Right renal pelvis (tissue), 4 donors: ENCODE measurements around the gene CARS2. TPM values are rescaled to one million over a fixed set of nuclear protein-coding genes. Genes with fewer than 3 reads are reported as not detected.
"Not testable (repeated sequence)": the region's sequence is repeated elsewhere in the genome, so short reads cannot be mapped to it uniquely, and the experiment has no call there.

ENCODE experiments used
- DNase-seq, 4 donors: peaks; one replicate each; pipeline ENCODE4 v3.0.0-alpha.2; 2013; ENCODE audit warnings: low read depth in 4 of 4, low spot score in 3 of 4, missing footprints in 1 of 4
- polyA plus RNA-seq, 4 donors: library from polyadenylated mRNA; unstranded; fragments of 120-200 nt; gene quantifications; one replicate each; pipeline ENCODE4 v1.2.1, GENCODE V29; 2013; ENCODE audit not compliant: insufficient read length in 4 of 4

CARS2 gene
- polyA plus RNA-seq, 4 donors = 59.5 to 67.8 (median 63.3) TPM

GRCh38 chr13:110658218-110658911 lies 47.6 kb downstream of the CARS2 start:
- not testable (repeated sequence) for DNase-seq

- DNase-seq = no peak
Measured at GRCh38 chr13:110657196-110657595, 48.7 kb downstream of the CARS2 start.

GRCh38 chr13:110653851-110654250 lies 52.1 kb downstream of the CARS2 start:
- DNase-seq = no peak

GRCh38 chr13:110653271-110653670 lies 52.6 kb downstream of the CARS2 start:
- DNase-seq = no peak

- DNase-seq = no peak
Measured at GRCh38 chr13:110652764-110653163, 53.2 kb downstream of the CARS2 start.

GRCh38 chr13:110652231-110652730 lies 53.6 kb downstream of the CARS2 start:
- DNase-seq = no peak

GRCh38 chr13:110651726-110652230 lies 54.1 kb downstream of the CARS2 start:
- no peak for DNase-seq

GRCh38 chr13:110651271-110651670 lies 54.6 kb downstream of the CARS2 start:
- DNase-seq = no peak

GRCh38 chr13:110650436-110650835 lies 55.5 kb downstream of the CARS2 start:
- no peak for DNase-seq

GRCh38 chr13:110649551-110649950 lies 56.4 kb downstream of the CARS2 start:
- no peak for DNase-seq

- no peak for DNase-seq
Measured at GRCh38 chr13:110648848-110649421, 57.0 kb downstream of the CARS2 start.

GRCh38 chr13:110648146-110648819 lies 57.6 kb downstream of the CARS2 start:
- no peak for DNase-seq

- no peak for DNase-seq
Measured at GRCh38 chr13:110647365-110647737, 58.6 kb downstream of the CARS2 start.

GRCh38 chr13:110646442-110647364 lies 59.2 kb downstream of the CARS2 start:
- DNase-seq = no peak

- no peak for DNase-seq
Measured at GRCh38 chr13:110645750-110646149, 60.2 kb downstream of the CARS2 start.

- peak in 1 of 4 donors; percentile 57 for DNase-seq
Measured at GRCh38 chr13:110644892-110645521, 60.9 kb downstream of the CARS2 start.

GRCh38 chr13:110643768-110644421 lies 62.0 kb downstream of the CARS2 start:
- DNase-seq = no peak

GRCh38 chr13:110643324-110643723 lies 62.6 kb downstream of the CARS2 start:
- DNase-seq = no peak

- no peak for DNase-seq
Measured at GRCh38 chr13:110642291-110642981, 63.5 kb downstream of the CARS2 start.
